ENCODE data around the gene SCARB2.

- TF ChIP-seq, protein P1, sequence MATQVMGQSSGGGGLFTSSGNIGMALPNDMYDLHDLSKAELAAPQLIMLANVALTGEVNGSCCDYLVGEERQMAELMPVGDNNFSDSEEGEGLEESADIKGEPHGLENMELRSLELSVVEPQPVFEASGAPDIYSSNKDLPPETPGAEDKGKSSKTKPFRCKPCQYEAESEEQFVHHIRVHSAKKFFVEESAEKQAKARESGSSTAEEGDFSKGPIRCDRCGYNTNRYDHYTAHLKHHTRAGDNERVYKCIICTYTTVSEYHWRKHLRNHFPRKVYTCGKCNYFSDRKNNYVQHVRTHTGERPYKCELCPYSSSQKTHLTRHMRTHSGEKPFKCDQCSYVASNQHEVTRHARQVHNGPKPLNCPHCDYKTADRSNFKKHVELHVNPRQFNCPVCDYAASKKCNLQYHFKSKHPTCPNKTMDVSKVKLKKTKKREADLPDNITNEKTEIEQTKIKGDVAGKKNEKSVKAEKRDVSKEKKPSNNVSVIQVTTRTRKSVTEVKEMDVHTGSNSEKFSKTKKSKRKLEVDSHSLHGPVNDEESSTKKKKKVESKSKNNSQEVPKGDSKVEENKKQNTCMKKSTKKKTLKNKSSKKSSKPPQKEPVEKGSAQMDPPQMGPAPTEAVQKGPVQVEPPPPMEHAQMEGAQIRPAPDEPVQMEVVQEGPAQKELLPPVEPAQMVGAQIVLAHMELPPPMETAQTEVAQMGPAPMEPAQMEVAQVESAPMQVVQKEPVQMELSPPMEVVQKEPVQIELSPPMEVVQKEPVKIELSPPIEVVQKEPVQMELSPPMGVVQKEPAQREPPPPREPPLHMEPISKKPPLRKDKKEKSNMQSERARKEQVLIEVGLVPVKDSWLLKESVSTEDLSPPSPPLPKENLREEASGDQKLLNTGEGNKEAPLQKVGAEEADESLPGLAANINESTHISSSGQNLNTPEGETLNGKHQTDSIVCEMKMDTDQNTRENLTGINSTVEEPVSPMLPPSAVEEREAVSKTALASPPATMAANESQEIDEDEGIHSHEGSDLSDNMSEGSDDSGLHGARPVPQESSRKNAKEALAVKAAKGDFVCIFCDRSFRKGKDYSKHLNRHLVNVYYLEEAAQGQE (IDR thresholded peaks at IDR 0.05; ENCODE audit: low read depth) = no peak
- TF ChIP-seq YY1 (IDR thresholded peaks at IDR 0.05; ENCODE audit: extremely low read depth, insufficient replicate concordance, low read depth, low read length) (no peak), ZFX (IDR thresholded peaks at IDR 0.05) (no peak), MAX (IDR thresholded peaks at IDR 0.05) (no peak), JUND (IDR thresholded peaks at IDR 0.05) (no peak), EZH2 (IDR thresholded peaks at IDR 0.05) (no peak), CEBPB (IDR thresholded peaks at IDR 0.05; ENCODE audit: low read depth) (no peak)
- TF ChIP-seq, protein P2, sequence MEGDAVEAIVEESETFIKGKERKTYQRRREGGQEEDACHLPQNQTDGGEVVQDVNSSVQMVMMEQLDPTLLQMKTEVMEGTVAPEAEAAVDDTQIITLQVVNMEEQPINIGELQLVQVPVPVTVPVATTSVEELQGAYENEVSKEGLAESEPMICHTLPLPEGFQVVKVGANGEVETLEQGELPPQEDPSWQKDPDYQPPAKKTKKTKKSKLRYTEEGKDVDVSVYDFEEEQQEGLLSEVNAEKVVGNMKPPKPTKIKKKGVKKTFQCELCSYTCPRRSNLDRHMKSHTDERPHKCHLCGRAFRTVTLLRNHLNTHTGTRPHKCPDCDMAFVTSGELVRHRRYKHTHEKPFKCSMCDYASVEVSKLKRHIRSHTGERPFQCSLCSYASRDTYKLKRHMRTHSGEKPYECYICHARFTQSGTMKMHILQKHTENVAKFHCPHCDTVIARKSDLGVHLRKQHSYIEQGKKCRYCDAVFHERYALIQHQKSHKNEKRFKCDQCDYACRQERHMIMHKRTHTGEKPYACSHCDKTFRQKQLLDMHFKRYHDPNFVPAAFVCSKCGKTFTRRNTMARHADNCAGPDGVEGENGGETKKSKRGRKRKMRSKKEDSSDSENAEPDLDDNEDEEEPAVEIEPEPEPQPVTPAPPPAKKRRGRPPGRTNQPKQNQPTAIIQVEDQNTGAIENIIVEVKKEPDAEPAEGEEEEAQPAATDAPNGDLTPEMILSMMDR (IDR thresholded peaks at IDR 0.05 in 2 of 3, conservative IDR thresholded peaks at IDR 0.05 in 1 of 3; ENCODE audit: borderline replicate concordance in 1 of 3, insufficient read depth in 1 of 3, low read depth in 2 of 3, low read length in 2 of 3) = no peak
These were observed 12.3 kb downstream of the SCARB2 start for GRCh38 chr4:76201276-76201675.

Measured in HCT116 (cell line).